Left ventricle myocardium inferior (tissue), 1 donor: ENCODE results near the gene PTPN14. TPM values are rescaled to one million over a fixed set of nuclear protein-coding genes. Genes with fewer than 3 reads are reported as not detected.

Experiments used
- DNase-seq: peaks from one replicate; pipeline ENCODE4 v3.0.0-alpha.2; 2020
- H3K27ac ChIP-seq: fragments of 200-600 bp; replicated peaks from 2 replicates; pipeline ENCODE4 v1.8.0; 2021
- H3K27me3 ChIP-seq: fragments of 200-600 bp; 2 replicates; pipeline ENCODE4 v1.8.0; 2021; ENCODE audit warnings: low read depth
- H3K36me3 ChIP-seq: fragments of 200-600 bp; 2 replicates; pipeline ENCODE4 v1.8.0; 2021
- H3K4me1 ChIP-seq: fragments of 200-600 bp; 2 replicates; pipeline ENCODE4 v1.8.0; 2021
- H3K4me3 ChIP-seq: fragments of 200-600 bp; 2 replicates; pipeline ENCODE4 v1.8.0; 2021; ENCODE audit warnings: mild to moderate bottlenecking, moderate library complexity
- H3K9me3 ChIP-seq: fragments of 200-600 bp; replicated peaks from 2 replicates; pipeline ENCODE4 v1.8.0; 2021
- CTCF ChIP-seq: fragments of 200-600 bp; IDR thresholded peaks from 2 replicates; pipeline ENCODE4 v1.8.0; 2021; ENCODE audit warnings: antibody characterized with exemption, mild to moderate bottlenecking, borderline replicate concordance
- intact Hi-C: fragments of 100-400 bp; cut with micrococcal nuclease; formaldehyde crosslinking; loops from one replicate; pipeline ENCODE4 v1.11.0; 2022
- total RNA-seq: library from RNA; stranded (reverse); fragmentation: NEBNext Ultra II Directional; extraction: Animal tissue kit (Norgen Biotek cat#: 25700); gene quantifications from one replicate; pipeline ENCODE4 v1.2.1, GENCODE V29; 2021
- donor health status: DM: no; HTN: yes; CAD: no; lungs with severe emphysema.

The PTPN14 gene
- total RNA-seq, 1 donor from 2014 or later: 32.5 TPM

DNA sequence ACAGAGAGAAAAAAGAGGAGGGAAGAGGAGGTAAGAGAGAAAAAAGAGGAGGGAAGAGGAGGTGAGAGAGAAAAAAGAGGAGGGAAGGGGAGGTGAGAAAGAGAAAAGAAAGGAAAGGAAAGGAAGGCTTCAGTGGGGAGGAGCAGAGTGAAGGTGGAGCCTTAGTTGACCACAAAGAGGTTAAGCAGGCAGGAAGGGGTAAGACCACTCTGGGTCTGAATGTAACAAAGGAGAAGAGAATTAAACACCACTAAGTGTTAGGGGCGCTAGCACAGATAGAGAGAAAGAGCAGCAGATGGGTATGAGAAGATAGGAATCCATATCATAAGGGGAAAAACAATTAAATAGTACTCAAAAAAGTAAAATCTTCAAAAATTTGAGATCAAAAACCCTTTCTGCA, 6.6 kb downstream of the PTPN14 start:
- Histone ChIP-seq H3K4me1 (peaks cover 81% of the 10 kb centered on the region), H3K36me3 (no peaks in the 10 kb centered on the region), H3K9me3 (no peaks in the 10 kb centered on the region), H3K27ac (no peak overlapping the region), H3K4me3 (no peak overlapping the region), H3K27me3 (no peaks in the 10 kb centered on the region)
- intact Hi-C loops: loop anchor here (5.0 kb wide), 1 partner anchor 207 kb away; no protein-coding TSS in a partner anchor
- no peak for TF ChIP-seq CTCF
- no peak for DNase-seq

GRCh38 chr1:214542275-214543199, 8.9 kb downstream of the PTPN14 start:
- no peak overlapping the region for H3K27ac ChIP-seq
- no peaks in the 10 kb centered on the region for H3K9me3 ChIP-seq
- peaks cover 81% of the 10 kb centered on the region for H3K4me1 ChIP-seq
- no peak for DNase-seq
- no peak for TF ChIP-seq CTCF
- intact Hi-C loops: no loop called here
- no peaks in the 10 kb centered on the region for H3K27me3 ChIP-seq
- H3K36me3 ChIP-seq: no peaks in the 10 kb centered on the region
- H3K4me3 ChIP-seq: no peak overlapping the region

DNA sequence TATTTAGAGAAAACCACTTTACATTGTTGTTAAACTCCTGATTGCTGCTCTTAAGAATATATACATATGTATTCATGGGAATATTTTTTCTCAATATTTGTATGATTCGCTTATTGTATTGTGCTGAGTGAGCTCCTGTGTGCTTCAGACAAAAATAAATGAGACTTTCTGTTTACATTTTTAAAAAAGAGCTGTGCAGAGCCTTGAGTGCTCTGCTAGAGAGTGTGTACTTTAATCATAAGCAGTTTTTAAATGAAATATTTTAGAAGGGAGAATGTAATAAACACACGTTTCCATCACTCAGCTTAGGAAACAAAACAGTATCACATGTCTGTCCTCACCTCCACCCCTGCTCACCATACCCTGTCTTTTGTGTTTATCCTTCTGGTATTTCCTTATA, 9.7 kb downstream of the PTPN14 start:
- no peak overlapping the region for H3K4me3 ChIP-seq
- no peaks in the 10 kb centered on the region for H3K36me3 ChIP-seq
- TF ChIP-seq CTCF: no peak
- intact Hi-C loops: no loop called here
- H3K27me3 ChIP-seq: no peaks in the 10 kb centered on the region
- peaks cover 81% of the 10 kb centered on the region for H3K4me1 ChIP-seq
- H3K27ac ChIP-seq: no peak overlapping the region
- H3K9me3 ChIP-seq: no peaks in the 10 kb centered on the region
- no peak for DNase-seq

DNA sequence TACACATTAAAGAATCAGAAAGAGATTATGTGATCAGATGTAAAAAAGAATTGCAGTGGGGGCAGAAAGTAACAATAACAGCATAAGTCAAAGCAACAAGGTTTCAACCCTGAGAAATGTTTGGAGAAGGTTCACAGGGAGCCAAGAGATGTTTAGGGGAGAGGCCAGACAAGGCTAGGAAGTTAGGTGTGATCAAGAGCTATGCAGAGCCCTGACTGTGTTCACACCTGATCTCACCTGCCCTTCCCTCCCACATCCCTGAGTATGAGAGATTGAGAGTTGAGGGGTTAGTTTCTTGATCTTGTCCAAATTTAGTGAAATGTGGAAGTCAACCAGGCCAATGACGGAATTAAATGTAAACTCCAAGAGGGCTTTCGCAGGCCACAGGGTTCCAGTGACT, 10.2 kb downstream of the PTPN14 start:
- Histone ChIP-seq H3K36me3 (no peaks in the 10 kb centered on the region), H3K27ac (no peak overlapping the region), H3K4me1 (peaks cover 80% of the 10 kb centered on the region), H3K4me3 (no peak overlapping the region), H3K27me3 (no peaks in the 10 kb centered on the region), H3K9me3 (no peaks in the 10 kb centered on the region)
- intact Hi-C loops: no loop called here
- no peak for TF ChIP-seq CTCF
- no peak for DNase-seq

DNA sequence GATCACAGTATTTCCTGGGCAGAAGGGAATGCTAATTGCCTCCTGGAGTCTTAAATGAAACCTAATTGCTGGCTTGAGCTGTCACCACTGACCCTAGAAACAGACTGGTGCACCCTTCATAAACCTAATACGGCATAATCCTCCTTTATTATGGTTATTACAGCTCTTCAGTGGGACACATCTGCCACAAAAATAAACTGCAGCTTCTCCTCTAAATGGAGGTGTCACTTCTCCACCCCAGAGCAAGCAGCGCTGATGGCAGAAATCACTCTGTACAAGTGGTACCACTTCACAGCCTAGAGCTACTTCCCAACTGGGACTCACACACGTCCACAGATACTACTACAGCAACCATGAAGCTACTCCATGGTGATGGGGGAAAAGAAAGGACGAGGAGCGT, 11.1 kb downstream of the PTPN14 start:
- Histone ChIP-seq H3K4me1 (peaks cover 72% of the 10 kb centered on the region), H3K9me3 (no peaks in the 10 kb centered on the region), H3K27me3 (no peaks in the 10 kb centered on the region), H3K36me3 (no peaks in the 10 kb centered on the region), H3K27ac (no peak overlapping the region), H3K4me3 (no peak overlapping the region)
- DNase-seq: no peak
- intact Hi-C loops: no loop called here
- TF ChIP-seq CTCF: no peak
